Stomach (tissue), 9 donors: ENCODE data around the gene NEMP2. TPM values are rescaled to one million over a fixed set of nuclear protein-coding genes. Genes with fewer than 3 reads are reported as not detected.

Experiments
- DNase-seq, 2 donors: peaks; one replicate each; pipeline versions ENCODE4 v3.0.0 to v3.0.0-alpha.2; 2013 to 2019
- H3K27ac ChIP-seq, 5 donors: fragments of 200-600 bp in 4 of 5; sonication (generic) in 4 of 5; one replicate each; pipeline ENCODE4 v1.5.1; 2013 to 2019; ENCODE audit warnings: mild to moderate bottlenecking in 1 of 5, moderate library complexity in 1 of 5
- H3K27me3 ChIP-seq, 3 donors: fragments of 200-600 bp; sonication (generic); one replicate each; pipeline ENCODE4 v1.5.1; 2017 to 2019; ENCODE audit warnings: mixed run types in 1 of 3
- H3K36me3 ChIP-seq, 4 donors: fragments of 200-600 bp; sonication (generic); 1 replicate in 3 of 4; 2 replicates in 1 of 4; pipeline ENCODE4 v1.5.1; 2016 to 2019
- H3K4me1 ChIP-seq, 4 donors: fragments of 200-600 bp; sonication (generic); one replicate each; pipeline ENCODE4 v1.5.1; 2016 to 2019
- H3K4me3 ChIP-seq, 4 donors: fragments of 200-600 bp; sonication (generic) in 3 of 4; one replicate each; pipeline ENCODE4 v1.5.1; 2016 to 2019; ENCODE audit warnings: mild to moderate bottlenecking in 1 of 4
- H3K9me3 ChIP-seq, 4 donors: fragments of 200-600 bp; sonication (generic); one replicate each; pipeline ENCODE4 v1.5.1; 2016 to 2019
- CTCF ChIP-seq, 7 experiments: fragments of 450-650 bp in 4 of 7; fragments of 200-600 bp in 3 of 7; sonication (generic) in 3 of 7; IDR thresholded peaks; one replicate each; pipeline ENCODE4 v1.5.1; 2016 to 2019; ENCODE audit warnings: antibody characterized with exemption in 7 of 7, control low read depth in 2 of 7, mild to moderate bottlenecking in 1 of 7
- EP300 ChIP-seq: sonication (generic); formaldehyde crosslinking; IDR thresholded peaks from one replicate; pipeline ENCODE4 v1.6.1; 2017; ENCODE audit warnings: antibody characterized with exemption
- POLR2A ChIP-seq, 4 donors: fragments of 450-650 bp; IDR thresholded peaks; one replicate each; pipeline ENCODE4 v1.6.1; 2016; ENCODE audit warnings: antibody characterized with exemption in 4 of 4, control low read depth in 2 of 4, mild to moderate bottlenecking in 1 of 4, moderate library complexity in 1 of 4
- POLR2AphosphoS5 ChIP-seq, 3 donors: sonication (generic); formaldehyde crosslinking; IDR thresholded peaks; one replicate each; pipeline ENCODE4 v1.6.1; 2016; ENCODE audit warnings: antibody characterized with exemption in 3 of 3
- WGBS, 5 donors: extraction: QIAGEN DNeasy Blood & Tissue Kit in 3 of 5; methylation state at CpG; one replicate each; pipeline versions ENCODE4 v1.1.5 to v1.1.7; 2013 to 2018; 5-methylcytosine and 5-hydroxymethylcytosine counted together
- intact Hi-C: fragments of 100-400 bp; cut with DNase I; formaldehyde crosslinking; loops from one replicate; pipeline ENCODE4 v1.15.1; 2023; ENCODE audit warnings: low total_unique reads
- polyA plus RNA-seq, 3 donors: library from polyadenylated mRNA; stranded (reverse); fragments of 200-250 nt; gene quantifications; one replicate each; pipeline ENCODE4 v1.2.3, GENCODE V29; 2013
- total RNA-seq, 5 donors: library from RNA; depleted of rRNA; stranded (reverse); fragments of >200 nt; gene quantifications; one replicate each; pipeline versions ENCODE4 v1.1.0 to v1.2.3, GENCODE V29; 2014 to 2016
- donor health status: healthy with polysubstance abuse.
- donor health status: Bipolar disorder and iron deficiency.
- donor health status: healthy.

Gene NEMP2
- total and polyA plus RNA-seq, 8 donors, result 0.60 to 18.7 (median 1.6) TPM; not detected in 2

- intact Hi-C loops, result no loop called here
- Histone ChIP-seq H3K36me3 (no peaks in the 10 kb centered on the region), H3K9me3 (no peaks in the 10 kb centered on the region), H3K4me1 (peaks cover 10 to 25% (median 12%) of the 10 kb centered on the region in 4 donors), H3K4me3 (no peak overlapping the region), H3K27me3 (no peaks in the 10 kb centered on the region), H3K27ac (no peak overlapping the region)
- WGBS, 5 donors, result 88 to 94% (median 92%) methylated on average over 3 of the region's 3 CpGs
- no peak for DNase-seq
- TF ChIP-seq CTCF (IDR thresholded peaks at IDR 0.05), result no peak
- TF ChIP-seq EP300, result no peak
- no peak for TF ChIP-seq POLR2A (IDR thresholded peaks at IDR 0.05)
- no peak for TF ChIP-seq POLR2AphosphoS5 (IDR thresholded peaks at IDR 0.05)
Measured at GRCh38 chr2:190582019-190582418, 47.5 kb upstream of the NEMP2 start.

GRCh38 chr2:190579915-190580846 lies 45.7 kb upstream of the NEMP2 start:
- no peaks in the 10 kb centered on the region for H3K36me3 ChIP-seq
- intact Hi-C loops, result no loop called here
- H3K4me1 ChIP-seq, result peaks cover 10 to 25% (median 12%) of the 10 kb centered on the region in 4 donors
- DNase-seq, result no peak
- no peaks in the 10 kb centered on the region for H3K9me3 ChIP-seq
- H3K27me3 ChIP-seq, result no peaks in the 10 kb centered on the region
- H3K27ac ChIP-seq, result peak overlapping the region in 2 of 5 donors; percentile 31 to 61
- H3K4me3 ChIP-seq, result no peak overlapping the region
- no peak for TF ChIP-seq EP300
- no peak for TF ChIP-seq POLR2AphosphoS5 (IDR thresholded peaks at IDR 0.05)
- no peak for TF ChIP-seq CTCF (IDR thresholded peaks at IDR 0.05)
- TF ChIP-seq POLR2A (IDR thresholded peaks at IDR 0.05), result no peak
- 90 to 95% (median 91%) methylated on average over 7 of the region's 7 CpGs for WGBS, 5 donors

GRCh38 chr2:190579058-190579410 lies 44.5 kb upstream of the NEMP2 start:
- H3K4me3 ChIP-seq, result no peak overlapping the region
- peaks cover 10 to 25% (median 12%) of the 10 kb centered on the region in 4 donors for H3K4me1 ChIP-seq
- DNase-seq, result no peak
- H3K27ac ChIP-seq, result peak overlapping the region in 3 of 5 donors; percentile 31 to 61 (median 32)
- no peaks in the 10 kb centered on the region for H3K9me3 ChIP-seq
- TF ChIP-seq POLR2A (IDR thresholded peaks at IDR 0.05), result no peak
- TF ChIP-seq POLR2AphosphoS5 (IDR thresholded peaks at IDR 0.05), result no peak
- TF ChIP-seq CTCF (IDR thresholded peaks at IDR 0.05), result no peak
- TF ChIP-seq EP300, result no peak
- H3K36me3 ChIP-seq, result no peaks in the 10 kb centered on the region
- intact Hi-C loops, result no loop called here
- 45 to 62% (median 57%) methylated on average over 2 of the region's 2 CpGs for WGBS, 5 donors
- H3K27me3 ChIP-seq, result no peaks in the 10 kb centered on the region

- intact Hi-C loops, result no loop called here
- H3K4me1 ChIP-seq, result peaks cover 10 to 25% (median 12%) of the 10 kb centered on the region in 4 donors
- peak; percentile 65 to 77 for DNase-seq
- TF ChIP-seq POLR2A (IDR thresholded peaks at IDR 0.05), result no peak
- TF ChIP-seq POLR2AphosphoS5 (IDR thresholded peaks at IDR 0.05), result peak in 1 of 3 donors; percentile 60
- 8 to 17% (median 10%) methylated on average over 6 of the region's 6 CpGs for WGBS, 5 donors
- H3K27me3 ChIP-seq, result no peaks in the 10 kb centered on the region
- no peaks in the 10 kb centered on the region for H3K36me3 ChIP-seq
- peak overlapping the region in 3 of 5 donors; percentile 31 to 61 (median 32) for H3K27ac ChIP-seq
- H3K4me3 ChIP-seq, result no peak overlapping the region
- no peaks in the 10 kb centered on the region for H3K9me3 ChIP-seq
Measured at GRCh38 chr2:190578158-190579057, 43.9 kb upstream of the NEMP2 start.
